HepG2 (cell line): ENCODE data around the gene EEFSEC. TPM values are rescaled to one million over a fixed set of nuclear protein-coding genes. Genes with fewer than 3 reads are reported as not detected.
A peak's percentile ranks its signal among the peaks of the same experiment; 100 is the strongest.

Source experiments
- ATF5 ChIP-seq: sonication (generic); formaldehyde crosslinking; IDR thresholded peaks from 2 replicates; pipeline ENCODE4 v1.4.0; 2020; ENCODE audit warnings: mild to moderate bottlenecking, low read depth, missing genetic modification reagents
- ATF7-NPFF ChIP-seq: sonication (generic); formaldehyde crosslinking; IDR thresholded peaks from 2 replicates; pipeline ENCODE4 v1.8.1; 2023; ENCODE audit warnings: mild to moderate bottlenecking, low read depth, missing genetic modification reagents, moderate library complexity
- CC2D1A ChIP-seq: sonication (generic); formaldehyde crosslinking; IDR thresholded peaks from 2 replicates; pipeline ENCODE4 v1.8.1; 2023; ENCODE audit warnings: mild to moderate bottlenecking, missing genetic modification reagents
- HNRNPL ChIP-seq: fragments of 200-400 bp; formaldehyde crosslinking; IDR thresholded peaks from 2 replicates; pipeline ENCODE4 v1.6.1; 2017; ENCODE audit warnings: mild to moderate bottlenecking, low read depth, low read length
- JUN ChIP-seq: sonication (generic); formaldehyde crosslinking; IDR thresholded peaks from 2 replicates; pipeline ENCODE4 v1.4.0; 2020; ENCODE audit warnings: mild to moderate bottlenecking, missing genetic modification reagents
- KAT2B ChIP-seq: fragments of 150-350 bp; IDR thresholded peaks from 2 replicates; pipeline ENCODE4 v1.6.1; 2014; ENCODE audit warnings: low read depth, low read length, borderline replicate concordance
- MIER3 ChIP-seq: IDR thresholded peaks from 2 replicates; pipeline ENCODE4 v1.6.1; 2016; ENCODE audit warnings: missing compliant biosample characterization, borderline replicate concordance
- NFYC ChIP-seq: IDR thresholded peaks from 2 replicates; pipeline ENCODE4 v1.6.1; 2016; ENCODE audit warnings: missing genetic modification reagents, missing compliant biosample characterization
- PATZ1 ChIP-seq: sonication (generic); formaldehyde crosslinking; IDR thresholded peaks from 2 replicates; pipeline ENCODE4 v1.4.0; 2020; ENCODE audit warnings: missing genetic modification reagents
- PAXIP1 ChIP-seq: sonication (generic); formaldehyde crosslinking; conservative IDR thresholded peaks from 2 replicates; pipeline ENCODE4 v1.4.0; 2020; ENCODE audit warnings: mild to moderate bottlenecking, missing genetic modification reagents, moderate library complexity
- TIGD3 ChIP-seq: sonication (generic); formaldehyde crosslinking; IDR thresholded peaks from 2 replicates; pipeline ENCODE4 v1.5.1; 2020; ENCODE audit warnings: mild to moderate bottlenecking, missing genetic modification reagents, borderline replicate concordance
- USF2 ChIP-seq, 2 experiments: sonication (generic) in 1 of 2; formaldehyde crosslinking in 1 of 2; IDR thresholded peaks; 2 replicates each; pipeline versions ENCODE4 v1.5.1 to v1.6.1; 2011 to 2020; ENCODE audit warnings: borderline replicate concordance in 1 of 2, low read depth in 1 of 2, low read length in 1 of 2, mild to moderate bottlenecking in 1 of 2, missing genetic modification reagents in 1 of 2, moderate library complexity in 1 of 2
- ZNF362 ChIP-seq: sonication (generic); formaldehyde crosslinking; IDR thresholded peaks from 2 replicates; pipeline ENCODE4 v1.4.0; 2020; ENCODE audit warnings: missing genetic modification reagents, mild to moderate bottlenecking, borderline replicate concordance
- ZNF431 ChIP-seq: sonication (generic); formaldehyde crosslinking; IDR thresholded peaks from 2 replicates; pipeline ENCODE4 v1.9.0; 2022; ENCODE audit warnings: missing genetic modification reagents, low read depth, mild to moderate bottlenecking, borderline replicate concordance
- ZNF441 ChIP-seq: sonication (generic); formaldehyde crosslinking; IDR thresholded peaks from 2 replicates; pipeline ENCODE4 v1.7.0; 2021; ENCODE audit warnings: missing genetic modification reagents, borderline replicate concordance
- ZNF484 ChIP-seq: sonication (generic); formaldehyde crosslinking; IDR thresholded peaks from 2 replicates; pipeline ENCODE4 v1.5.1; 2020; ENCODE audit warnings: mild to moderate bottlenecking, low read depth, missing genetic modification reagents, borderline replicate concordance
- polyA plus RNA-seq, 8 experiments: library from polyadenylated mRNA; depleted of rRNA in 3 of 8; stranded (reverse) in 7 of 8; unstranded in 1 of 8; fragments of >200 nt; fragmentation: Illumina TruSeq in 4 of 8; extraction: Trizol in 4 of 8; gene quantifications; 2 replicates each; pipeline versions ENCODE4 v1.2.1 to v1.2.3, GENCODE V29; 2011 to 2016; ENCODE audit warnings: low read depth in 4 of 8, missing spikeins in 1 of 8, mixed read lengths in 1 of 8; ENCODE audit not compliant: insufficient read depth in 1 of 8
- total RNA-seq, 5 experiments: library from RNA; depleted of rRNA; stranded (reverse); fragments of >200 nt; fragmentation: Illumina TruSeq; extraction: Trizol; gene quantifications; 2 replicates each; pipeline ENCODE4 v1.2.3, GENCODE V29; 2016; ENCODE audit warnings: low read depth in 1 of 5

Gene EEFSEC
- total and polyA plus RNA-seq, 2 of the 13 experiments (the other 11 are each of a cell fraction or from before 2014, with no cell fraction given) = 6.4 to 24.2 TPM

GRCh38 chr3:128353991-128354687 lies 200.9 kb downstream of the EEFSEC start (continued):
- TF ChIP-seq PAXIP1 (CRISPR knock-in tag) (peak; percentile 81), MIER3 (CRISPR knock-in tag) (no peak), ZNF441 (CRISPR knock-in tag) (no peak), KAT2B (no peak), NFYC (CRISPR knock-in tag) (no peak), ATF5 (CRISPR knock-in tag) (no peak), TIGD3 (CRISPR knock-in tag) (no peak), JUN (no peak), ZNF431 (CRISPR knock-in tag) (no peak), ZNF484 (no peak), USF2 (IDR thresholded peaks at IDR 0.05; ENCODE audit: low read depth, low read length) (no peak), USF2 (CRISPR knock-in tag; IDR thresholded peaks at IDR 0.05; ENCODE audit: borderline replicate concordance) (no peak), ZNF362 (CRISPR knock-in tag) (no peak), CC2D1A (CRISPR knock-in tag) (no peak), HNRNPL (no peak), ATF7-NPFF (CRISPR knock-in tag) (0 out of 2 replicates have a peak, but pooled peaks have one; percentile 20), PATZ1 (CRISPR knock-in tag) (peak; percentile 56)
